GM19468 (cell line): ENCODE data around the gene S100A2.
"Not testable (repeated sequence)": the region's sequence is repeated elsewhere in the genome, so short reads cannot be mapped to it uniquely, and the experiment has no call there.

Source experiments
- ATAC-seq: cut with Tn5 transposase; IDR thresholded peaks from one replicate; pipeline ENCODE4 v1.9.1; 2021; ENCODE audit warnings: mild to moderate bottlenecking, moderate library complexity, moderate number of reproducible peaks; ENCODE audit not compliant: unreplicated experiment; ENCODE audit errors: extremely low read depth

The S100A2 gene

GRCh38 chr1:153597206-153597605, 31.6 kb upstream of the S100A2 start:
- ATAC-seq: no peak

- no peak for ATAC-seq
Measured at GRCh38 chr1:153592748-153593147, 27.1 kb upstream of the S100A2 start.

GRCh38 chr1:153588482-153588881, 22.8 kb upstream of the S100A2 start:
- ATAC-seq: no peak

GRCh38 chr1:153588033-153588432, 22.4 kb upstream of the S100A2 start:
- ATAC-seq: not testable (repeated sequence)

GRCh38 chr1:153587314-153587713, 21.7 kb upstream of the S100A2 start:
- ATAC-seq: no peak

- ATAC-seq: no peak
Measured at GRCh38 chr1:153586347-153586746, 20.7 kb upstream of the S100A2 start.

GRCh38 chr1:153585006-153585405, 19.4 kb upstream of the S100A2 start:
- no peak for ATAC-seq

- ATAC-seq: no peak
Measured at GRCh38 chr1:153583976-153584375, 18.3 kb upstream of the S100A2 start.

GRCh38 chr1:153583514-153583913, 17.9 kb upstream of the S100A2 start:
- ATAC-seq: not testable (repeated sequence)

- not testable (repeated sequence) for ATAC-seq
Measured at GRCh38 chr1:153582836-153583235, 17.2 kb upstream of the S100A2 start.

GRCh38 chr1:153578936-153579335, 13.3 kb upstream of the S100A2 start:
- no peak for ATAC-seq

- no peak for ATAC-seq
Measured at GRCh38 chr1:153578490-153578889, 12.8 kb upstream of the S100A2 start.

- ATAC-seq: no peak
Measured at GRCh38 chr1:153577624-153578051, 12.0 kb upstream of the S100A2 start.

- ATAC-seq: no peak
Measured at GRCh38 chr1:153577138-153577537, 11.5 kb upstream of the S100A2 start.

GRCh38 chr1:153575497-153575896, 9.9 kb upstream of the S100A2 start:
- not testable (repeated sequence) for ATAC-seq

GRCh38 chr1:153575081-153575491, 9.4 kb upstream of the S100A2 start:
- not testable (repeated sequence) for ATAC-seq

- ATAC-seq: no peak
Measured at GRCh38 chr1:153573351-153573750, 7.7 kb upstream of the S100A2 start.

- peak; percentile 26 for ATAC-seq
Measured at GRCh38 chr1:153572569-153573015, 6.9 kb upstream of the S100A2 start.

- ATAC-seq: no peak
Measured at GRCh38 chr1:153571706-153572105, 6.1 kb upstream of the S100A2 start.

- ATAC-seq: no peak
Measured at GRCh38 chr1:153570874-153571273, 5.2 kb upstream of the S100A2 start.

GRCh38 chr1:153569465-153569864, 3.8 kb upstream of the S100A2 start:
- no peak for ATAC-seq

- no peak for ATAC-seq
Measured at GRCh38 chr1:153568367-153569099, 2.9 kb upstream of the S100A2 start.
